ES-I3 (cell line): ENCODE data around the gene DSTYK.
"Not testable (repeated sequence)": the region's sequence is repeated elsewhere in the genome, so short reads cannot be mapped to it uniquely, and the experiment has no call there.

Experiments used
- H3K36me3 ChIP-seq: 2 replicates; pipeline ENCODE4 v1.6.1; 2013; ENCODE audit warnings: mild to moderate bottlenecking, low read length, control low read depth, moderate library complexity; ENCODE audit not compliant: insufficient read depth
- H3K4me1 ChIP-seq: 2 replicates; pipeline ENCODE4 v1.6.1; 2013; ENCODE audit warnings: mild to moderate bottlenecking, control low read depth, low read length; ENCODE audit not compliant: insufficient read depth
- H3K9ac ChIP-seq: 2 replicates; pipeline ENCODE4 v1.6.1; 2013; ENCODE audit warnings: low read depth, mild to moderate bottlenecking, low read length, moderate library complexity
- H3K9me3 ChIP-seq: 2 replicates; pipeline ENCODE4 v1.6.1; 2013; ENCODE audit warnings: mild to moderate bottlenecking, low read length, moderate library complexity; ENCODE audit not compliant: control insufficient read depth, insufficient read depth

The DSTYK gene

DNA sequence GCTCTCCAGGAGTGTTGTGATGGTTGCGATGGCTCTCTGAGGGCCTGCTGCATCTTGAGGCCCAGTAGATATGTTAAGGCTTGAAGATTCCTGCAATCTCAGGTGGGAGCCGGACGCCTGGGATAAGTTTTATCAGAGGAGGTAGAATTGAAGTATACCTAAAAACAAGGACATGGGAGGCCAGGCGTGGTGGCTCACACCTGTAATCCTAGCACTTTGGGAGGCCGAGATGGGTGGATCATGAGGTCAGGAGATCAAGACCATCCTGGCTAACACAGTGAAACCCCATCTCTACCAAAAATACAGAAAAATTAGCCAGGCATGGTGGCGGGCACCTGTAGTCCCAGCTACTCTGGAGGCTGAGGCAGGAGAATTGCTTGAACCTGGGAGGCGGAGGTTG is 22.5 kb upstream of the DSTYK start:
- peaks cover 11% of the 10 kb centered on the region; the same call in 1 of the 2 replicates for H3K4me1 ChIP-seq

GRCh38 chr1:205232945-205233397 is 21.5 kb upstream of the DSTYK start:
- no peak overlapping the region for H3K9ac ChIP-seq
- no peaks in the 10 kb centered on the region for H3K9me3 ChIP-seq
- peaks cover 11% of the 10 kb centered on the region; the same call in 1 of the 2 replicates for H3K4me1 ChIP-seq
- H3K36me3 ChIP-seq, result no peaks in the 10 kb centered on the region

More for the DNA sequence above, 22.5 kb upstream of the DSTYK start:
- not testable (repeated sequence) for H3K9ac ChIP-seq, H3K36me3 ChIP-seq, H3K9me3 ChIP-seq

GRCh38 chr1:205232127-205232820 is 20.8 kb upstream of the DSTYK start:
- H3K4me1 ChIP-seq, result peaks cover 11% of the 10 kb centered on the region; the same call in 1 of the 2 replicates
- no peaks in the 10 kb centered on the region for H3K36me3 ChIP-seq
- no peak overlapping the region for H3K9ac ChIP-seq
- H3K9me3 ChIP-seq, result no peaks in the 10 kb centered on the region

DNA sequence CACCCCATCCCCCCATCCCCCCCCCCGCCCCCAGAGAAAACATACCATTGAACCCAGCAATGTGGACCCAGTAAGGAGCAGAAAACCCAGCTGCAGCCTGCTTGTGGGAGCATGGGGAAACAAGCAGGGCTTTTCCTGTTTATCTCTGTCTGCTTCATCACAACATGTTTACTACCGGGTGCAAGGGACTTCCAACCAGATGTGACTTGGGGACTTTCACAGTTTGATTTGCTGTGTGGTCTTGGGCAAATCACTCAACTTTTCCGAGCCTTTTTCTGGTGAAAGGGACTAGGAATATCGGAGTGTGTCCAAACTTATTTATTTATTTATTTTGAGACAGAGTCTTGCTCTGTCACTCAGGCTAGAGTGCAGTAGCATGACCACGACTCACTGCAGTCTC is 19.5 kb upstream of the DSTYK start:
- no peaks in the 10 kb centered on the region for H3K9me3 ChIP-seq
- no peak overlapping the region for H3K9ac ChIP-seq
- H3K4me1 ChIP-seq, result peaks cover 22% of the 10 kb centered on the region
- H3K36me3 ChIP-seq, result no peaks in the 10 kb centered on the region

DNA sequence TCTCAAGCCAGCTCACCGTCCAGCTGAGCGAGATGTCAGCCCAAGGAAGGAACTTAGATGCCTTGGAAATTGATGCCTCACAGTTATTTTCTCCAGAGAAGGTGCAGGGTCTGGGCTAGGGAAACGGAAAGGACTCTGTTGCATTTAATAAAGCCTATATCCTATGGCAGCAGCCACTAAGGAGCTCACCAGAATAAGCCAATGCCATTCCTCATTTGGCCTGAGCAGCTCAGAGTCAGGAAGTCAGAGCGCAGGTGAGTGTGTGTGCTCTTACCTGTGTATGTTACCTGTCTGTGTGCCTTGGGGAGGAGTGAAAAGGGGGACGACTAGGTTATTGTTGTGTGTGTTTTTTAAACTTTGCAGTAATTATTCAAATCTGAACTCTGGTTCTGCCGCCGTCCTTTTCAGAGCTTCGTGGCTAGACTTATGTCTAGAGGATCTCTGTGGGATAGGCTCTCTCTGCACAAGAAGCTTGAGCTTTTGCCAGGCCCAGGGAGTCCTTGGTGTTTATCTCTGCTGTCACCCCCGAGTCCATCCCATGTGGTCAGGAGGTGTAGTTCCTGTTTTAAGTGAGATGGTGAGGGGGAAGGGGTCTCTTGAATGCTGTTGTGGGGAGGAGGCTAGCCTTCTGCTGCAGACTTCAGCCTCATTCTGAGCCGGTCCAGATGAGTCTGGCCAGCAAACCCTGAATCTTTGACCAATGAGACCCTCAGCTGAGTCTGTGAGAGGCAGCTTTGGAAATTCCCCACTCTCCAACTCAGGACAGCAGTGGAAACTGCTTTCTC is 18.6 kb upstream of the DSTYK start:
- Histone ChIP-seq H3K4me1 (peaks cover 22% of the 10 kb centered on the region), H3K9me3 (no peaks in the 10 kb centered on the region), H3K36me3 (no peaks in the 10 kb centered on the region), H3K9ac (no peak overlapping the region)

DNA sequence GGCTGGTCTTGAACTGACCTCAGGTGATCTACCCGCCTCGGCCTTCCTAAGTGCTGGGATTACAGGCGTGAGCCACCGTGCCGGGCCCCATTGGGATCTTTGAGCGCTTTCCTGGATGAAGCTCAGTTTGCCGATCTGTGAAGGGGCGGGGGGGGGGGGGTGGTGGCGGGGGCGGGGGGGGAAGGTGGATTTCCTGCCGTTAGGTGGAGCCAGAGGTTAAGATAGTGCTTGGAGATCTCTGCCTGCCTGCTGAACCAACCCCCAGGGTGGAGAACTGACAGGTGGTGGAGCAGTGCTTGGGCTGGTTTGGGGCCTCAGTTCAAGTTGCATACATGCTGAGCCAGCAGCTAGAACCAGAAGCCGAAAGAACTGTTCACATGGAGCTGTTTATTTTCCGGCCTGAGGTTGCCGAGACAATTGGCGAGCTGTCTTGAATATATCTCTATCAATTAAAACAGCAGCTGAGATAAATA is 17.9 kb upstream of the DSTYK start:
- peaks cover 22% of the 10 kb centered on the region for H3K4me1 ChIP-seq
- no peaks in the 10 kb centered on the region for H3K9me3 ChIP-seq
- no peaks in the 10 kb centered on the region for H3K36me3 ChIP-seq
- peak overlapping the region; percentile 72; the same call in 1 of the 2 replicates for H3K9ac ChIP-seq

DNA sequence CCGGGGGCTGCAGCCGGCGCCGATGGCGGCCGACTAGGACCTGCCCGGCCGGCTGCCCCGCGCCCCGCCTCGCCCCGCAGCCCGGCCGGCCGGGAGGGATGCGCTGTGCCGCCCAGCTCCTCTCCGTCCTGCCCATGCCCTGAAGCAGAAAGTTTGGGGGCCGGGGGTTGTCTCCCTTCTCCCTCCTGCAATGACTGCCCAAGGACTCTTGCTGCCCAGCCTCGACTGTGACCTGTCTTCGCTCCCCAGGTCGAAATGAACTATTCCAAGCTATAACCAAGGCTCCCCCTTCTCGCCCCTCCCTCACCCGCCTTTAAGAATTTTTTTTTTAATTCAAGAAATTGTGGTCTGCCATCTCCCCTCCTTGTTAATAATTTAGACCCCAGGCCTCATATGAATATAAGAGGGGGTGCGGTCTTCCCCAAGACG is 16.6 kb upstream of the DSTYK start:
- Histone ChIP-seq H3K4me1 (peaks cover 22% of the 10 kb centered on the region), H3K36me3 (no peaks in the 10 kb centered on the region), H3K9me3 (no peaks in the 10 kb centered on the region), H3K9ac (peak overlapping the region; percentile 72; the same call in 1 of the 2 replicates)

DNA sequence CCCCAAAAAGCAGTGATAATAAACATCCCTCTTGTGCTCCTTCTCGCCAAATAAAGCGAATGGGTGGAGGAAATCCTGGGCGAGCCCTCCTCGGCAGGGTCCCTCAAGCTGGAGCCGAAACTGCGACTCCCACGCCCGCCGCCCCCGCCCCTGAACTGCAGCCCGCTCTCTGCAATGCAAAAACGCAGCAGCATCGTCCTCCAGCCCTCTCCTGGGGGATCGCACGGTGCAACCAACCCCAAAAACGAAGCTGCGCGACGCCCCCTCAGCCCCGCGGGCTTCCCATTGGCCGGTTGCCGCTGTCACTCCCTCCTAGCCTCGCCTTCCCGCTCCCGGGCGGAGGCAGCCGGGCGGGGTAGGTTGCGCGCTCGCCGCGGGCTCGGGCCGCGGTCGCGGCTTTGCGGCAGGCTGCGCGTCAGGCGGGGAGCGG is 16.1 kb upstream of the DSTYK start, which contains the start of gene TMCC2:
TSS of gene TMCC2 (plus strand) at position 363 of the 430 bp plus-strand sequence. CDS start 619 bp downstream, outside the sequence.
- Histone ChIP-seq H3K9me3 (no peaks in the 10 kb centered on the region), H3K4me1 (peaks cover 22% of the 10 kb centered on the region), H3K9ac (peak within 1 kb of the TSS; percentile 81), H3K36me3 (no peaks in the 10 kb centered on the region)

DNA sequence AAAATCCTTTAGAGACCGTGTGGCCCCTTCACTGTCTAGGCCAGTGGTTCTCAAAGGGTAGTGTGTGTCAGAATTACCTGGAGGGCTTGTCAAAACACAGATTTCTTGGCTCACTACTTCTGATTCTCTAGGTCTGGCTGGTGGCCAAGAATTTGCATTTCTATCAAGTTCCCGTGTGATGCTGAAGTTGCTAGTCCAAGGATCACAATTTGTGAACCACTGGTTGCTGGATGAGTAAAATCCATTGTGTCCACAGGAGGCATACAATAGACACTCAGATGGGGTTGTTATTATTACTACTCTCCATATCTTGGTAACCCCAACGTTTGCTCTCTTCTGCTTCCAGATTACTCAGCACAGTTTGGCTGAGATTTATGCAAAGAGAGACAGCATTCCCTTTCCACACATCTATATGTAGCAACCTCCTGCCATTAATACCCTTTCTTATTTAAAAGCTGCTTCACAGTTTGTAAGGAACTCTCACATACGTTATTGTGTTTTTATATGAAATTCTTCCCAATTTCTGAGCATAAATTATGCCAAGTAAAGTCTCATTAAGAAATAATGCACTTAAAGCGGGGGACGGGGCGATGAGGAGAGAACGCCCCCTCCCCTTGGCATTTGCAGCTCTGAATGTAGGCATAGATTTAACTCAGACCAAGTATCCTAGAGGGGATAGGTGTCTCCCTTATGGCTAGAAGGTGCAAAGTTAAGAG is 15.5 kb upstream of the DSTYK start:
- peaks cover 22% of the 10 kb centered on the region for H3K4me1 ChIP-seq
- no peaks in the 10 kb centered on the region for H3K36me3 ChIP-seq
- H3K9me3 ChIP-seq, result no peaks in the 10 kb centered on the region
- peak overlapping the region; percentile 81 for H3K9ac ChIP-seq

- Histone ChIP-seq H3K4me1 (peaks cover 22% of the 10 kb centered on the region), H3K36me3 (no peaks in the 10 kb centered on the region), H3K9me3 (no peaks in the 10 kb centered on the region), H3K9ac (no peak overlapping the region)
Observed at GRCh38 chr1:205225901-205226765, 14.6 kb upstream of the DSTYK start.

GRCh38 chr1:205224736-205225135 is 13.2 kb upstream of the DSTYK start:
- H3K36me3 ChIP-seq, result no peaks in the 10 kb centered on the region
- no peak overlapping the region for H3K9ac ChIP-seq
- H3K4me1 ChIP-seq, result peaks cover 12% of the 10 kb centered on the region; the same call in 1 of the 2 replicates
- H3K9me3 ChIP-seq, result no peaks in the 10 kb centered on the region

DNA sequence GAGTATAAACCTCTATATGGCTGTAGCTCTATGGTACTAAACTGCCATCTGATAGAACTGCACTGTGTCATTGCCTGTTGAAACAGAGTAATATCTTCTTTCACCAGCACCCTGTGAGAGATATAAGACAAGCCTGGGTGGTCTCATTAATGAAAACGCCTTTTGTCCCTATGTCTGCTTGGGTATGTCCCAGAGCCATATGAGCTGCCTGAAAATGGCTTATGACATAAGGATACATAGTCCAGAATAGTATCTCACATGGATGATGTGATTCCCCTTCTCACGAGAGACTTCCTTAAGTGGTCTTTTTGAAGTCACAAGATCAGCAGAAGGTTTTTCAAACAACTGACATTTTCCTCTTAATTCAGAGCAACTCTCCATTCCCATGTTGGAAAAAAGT is 8.9 kb upstream of the DSTYK start:
- H3K9me3 ChIP-seq, result no peaks in the 10 kb centered on the region
- H3K4me1 ChIP-seq, result no peaks in the 10 kb centered on the region
- H3K36me3 ChIP-seq, result no peaks in the 10 kb centered on the region
- no peak overlapping the region for H3K9ac ChIP-seq

DNA sequence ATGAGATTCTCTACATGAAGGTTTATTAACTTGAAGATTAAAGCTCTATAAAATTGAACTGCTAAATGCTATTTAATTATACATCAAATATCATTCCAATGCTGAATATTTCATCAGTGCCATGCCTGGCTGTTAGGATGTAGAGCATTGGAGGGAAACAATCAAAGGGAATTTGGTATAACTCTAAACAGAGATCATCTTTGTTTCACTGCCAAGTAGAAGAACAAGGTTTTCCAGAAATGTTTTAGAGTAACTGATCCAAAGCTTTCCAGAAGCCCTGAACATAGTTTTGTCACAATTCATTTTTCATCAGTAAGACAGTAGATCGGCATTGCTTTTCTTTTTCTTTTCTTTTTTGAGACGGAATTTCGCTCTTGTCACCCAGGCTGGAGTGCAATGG is 5.9 kb upstream of the DSTYK start:
- H3K9ac ChIP-seq, result no peak overlapping the region
- H3K4me1 ChIP-seq, result no peaks in the 10 kb centered on the region
- H3K9me3 ChIP-seq, result no peaks in the 10 kb centered on the region
- H3K36me3 ChIP-seq, result no peaks in the 10 kb centered on the region
